Body of pancreas (tissue), 4 donors: ENCODE results near the gene GALNT12. TPM values are rescaled to one million over a fixed set of nuclear protein-coding genes. Genes with fewer than 3 reads are reported as not detected.
A peak's percentile ranks its signal among the peaks of the same experiment; 100 is the strongest.

Experiments
- ATAC-seq: fragments of 150-250 bp; one replicate; pipeline ENCODE4 v1.9.1; 2016
- DNase-seq, 4 donors: peaks; one replicate each; pipeline ENCODE4 v3.0.0-alpha.2; 2019
- H3K27ac ChIP-seq, 4 donors: fragments of 200-600 bp; sonication (generic); 1 replicate in 3 of 4; 2 replicates in 1 of 4; pipeline versions ENCODE4 v1.5.1 to v1.6.1; 2016 to 2019; ENCODE audit warnings: mild to moderate bottlenecking in 1 of 4, mixed read lengths in 1 of 4, moderate library complexity in 1 of 4
- H3K27me3 ChIP-seq, 2 donors: fragments of 200-600 bp; sonication (generic); one replicate each; pipeline ENCODE4 v1.6.0; 2016; ENCODE audit warnings: mild to moderate bottlenecking in 1 of 2
- H3K36me3 ChIP-seq, 2 donors: fragments of 200-600 bp; sonication (generic); replicated peaks in 1 of 2; 2 replicates each; pipeline ENCODE4 v1.5.1; 2016; ENCODE audit warnings: low read depth in 2 of 2; ENCODE audit not compliant: insufficient read depth in 1 of 2
- H3K4me1 ChIP-seq: fragments of 200-600 bp; sonication (generic); one replicate; pipeline ENCODE4 v1.6.0; 2016
- H3K4me3 ChIP-seq, 2 donors: fragments of 200-600 bp; sonication (generic); 1 replicate in 1 of 2; 2 replicates in 1 of 2; pipeline ENCODE4 v1.5.1; 2016 to 2019
- H3K9me3 ChIP-seq, 3 donors: fragments of 200-600 bp; sonication (generic); 1 replicate in 2 of 3; 2 replicates in 1 of 3; pipeline ENCODE4 v1.5.1; 2016
- POLR2A ChIP-seq, 3 donors: fragments of 450-650 bp; IDR thresholded peaks; one replicate each; pipeline ENCODE4 v1.6.1; 2016; ENCODE audit warnings: antibody characterized with exemption in 3 of 3, mild to moderate bottlenecking in 2 of 3
- WGBS, 2 donors: methylation state at CpG; one replicate each; pipeline ENCODE4 v1.1.5; 2017; 5-methylcytosine and 5-hydroxymethylcytosine counted together
- intact Hi-C: fragments of 100-400 bp; cut with DNase I; formaldehyde crosslinking; loops from one replicate; pipeline ENCODE4 v1.15.1; 2023
- total RNA-seq, 2 donors: library from RNA; depleted of rRNA; stranded (reverse); fragments of >200 nt; gene quantifications; one replicate each; pipeline ENCODE4 v1.1.0, GENCODE V29; 2016
- TF ChIP-seq, protein P1 (sequence below), 7 experiments: fragments of 450-650 bp in 4 of 7; fragments of 200-600 bp in 3 of 7; sonication (generic) in 3 of 7; IDR thresholded peaks; one replicate each; pipeline ENCODE4 v1.5.1; 2016 to 2019; ENCODE audit warnings: antibody characterized with exemption in 7 of 7

GALNT12 gene, protein sequence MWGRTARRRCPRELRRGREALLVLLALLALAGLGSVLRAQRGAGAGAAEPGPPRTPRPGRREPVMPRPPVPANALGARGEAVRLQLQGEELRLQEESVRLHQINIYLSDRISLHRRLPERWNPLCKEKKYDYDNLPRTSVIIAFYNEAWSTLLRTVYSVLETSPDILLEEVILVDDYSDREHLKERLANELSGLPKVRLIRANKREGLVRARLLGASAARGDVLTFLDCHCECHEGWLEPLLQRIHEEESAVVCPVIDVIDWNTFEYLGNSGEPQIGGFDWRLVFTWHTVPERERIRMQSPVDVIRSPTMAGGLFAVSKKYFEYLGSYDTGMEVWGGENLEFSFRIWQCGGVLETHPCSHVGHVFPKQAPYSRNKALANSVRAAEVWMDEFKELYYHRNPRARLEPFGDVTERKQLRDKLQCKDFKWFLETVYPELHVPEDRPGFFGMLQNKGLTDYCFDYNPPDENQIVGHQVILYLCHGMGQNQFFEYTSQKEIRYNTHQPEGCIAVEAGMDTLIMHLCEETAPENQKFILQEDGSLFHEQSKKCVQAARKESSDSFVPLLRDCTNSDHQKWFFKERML
- total RNA-seq = 10 to 100 TPM; 13.0 to 53.1 TPM

DNA sequence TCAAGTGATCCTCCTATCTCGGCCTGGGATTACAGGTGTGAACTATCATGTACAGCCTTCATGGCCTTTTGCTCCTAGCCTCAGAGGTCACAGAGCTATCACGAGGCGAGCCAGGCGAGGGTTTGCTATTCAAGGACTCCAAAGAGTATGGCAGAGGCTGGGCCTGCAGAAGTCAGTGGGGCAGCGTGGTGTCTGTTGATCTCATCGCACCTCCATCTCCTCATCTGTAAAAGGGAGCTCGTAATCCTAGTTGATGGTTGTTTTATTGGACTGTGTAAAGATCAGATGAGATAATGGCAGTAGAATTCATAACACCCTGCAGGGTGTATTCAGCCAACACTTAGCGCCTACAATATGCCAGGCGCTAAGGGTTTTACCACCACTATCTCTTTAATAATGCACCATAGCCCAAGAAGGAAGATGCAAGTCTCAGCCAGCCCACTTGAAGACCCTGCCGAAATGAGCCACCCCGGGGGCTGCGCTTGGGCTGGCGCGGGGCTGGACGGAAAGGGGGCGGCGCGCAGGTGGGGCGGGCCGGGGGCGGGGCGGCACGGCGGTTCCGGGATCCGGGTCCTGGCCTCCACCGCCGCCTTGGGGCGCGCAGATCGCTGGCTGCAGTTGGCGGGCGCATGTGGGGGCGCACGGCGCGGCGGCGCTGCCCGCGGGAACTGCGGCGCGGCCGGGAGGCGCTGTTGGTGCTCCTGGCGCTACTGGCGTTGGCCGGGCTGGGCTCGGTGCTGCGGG, at the start of gene GALNT12:
TSS of gene GALNT12 (plus strand) at position 601 of the 744 bp plus-strand sequence. CDS start at position 630, 29 bp downstream.
- ATAC-seq = peak; percentile 75
- intact Hi-C loops = no loop called here
- TF ChIP-seq, protein P1, sequence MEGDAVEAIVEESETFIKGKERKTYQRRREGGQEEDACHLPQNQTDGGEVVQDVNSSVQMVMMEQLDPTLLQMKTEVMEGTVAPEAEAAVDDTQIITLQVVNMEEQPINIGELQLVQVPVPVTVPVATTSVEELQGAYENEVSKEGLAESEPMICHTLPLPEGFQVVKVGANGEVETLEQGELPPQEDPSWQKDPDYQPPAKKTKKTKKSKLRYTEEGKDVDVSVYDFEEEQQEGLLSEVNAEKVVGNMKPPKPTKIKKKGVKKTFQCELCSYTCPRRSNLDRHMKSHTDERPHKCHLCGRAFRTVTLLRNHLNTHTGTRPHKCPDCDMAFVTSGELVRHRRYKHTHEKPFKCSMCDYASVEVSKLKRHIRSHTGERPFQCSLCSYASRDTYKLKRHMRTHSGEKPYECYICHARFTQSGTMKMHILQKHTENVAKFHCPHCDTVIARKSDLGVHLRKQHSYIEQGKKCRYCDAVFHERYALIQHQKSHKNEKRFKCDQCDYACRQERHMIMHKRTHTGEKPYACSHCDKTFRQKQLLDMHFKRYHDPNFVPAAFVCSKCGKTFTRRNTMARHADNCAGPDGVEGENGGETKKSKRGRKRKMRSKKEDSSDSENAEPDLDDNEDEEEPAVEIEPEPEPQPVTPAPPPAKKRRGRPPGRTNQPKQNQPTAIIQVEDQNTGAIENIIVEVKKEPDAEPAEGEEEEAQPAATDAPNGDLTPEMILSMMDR (IDR thresholded peaks at IDR 0.05) = peak in 2 of 7 experiments; percentile 6 to 22
- TF ChIP-seq POLR2A (IDR thresholded peaks at IDR 0.05) = peak in 1 of 3 donors; percentile 26

DNA sequence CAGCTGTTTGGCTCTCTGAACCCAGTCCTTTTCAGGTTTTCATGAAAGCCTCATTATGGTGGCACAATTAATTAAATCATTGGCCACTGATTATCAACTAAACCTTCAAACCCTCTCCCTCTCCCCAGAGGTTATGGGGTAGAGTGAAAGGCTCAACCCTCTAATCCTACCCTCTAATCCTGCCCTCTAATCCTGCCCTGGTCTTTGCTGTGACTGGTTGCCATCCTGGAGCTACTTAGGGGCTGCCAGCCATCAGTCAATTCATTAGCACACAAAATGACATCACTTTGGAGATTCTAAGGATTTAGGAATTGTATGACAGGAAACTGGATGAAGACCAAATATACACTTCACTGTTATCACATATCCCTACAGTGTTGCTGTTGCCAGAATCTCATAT, 47.2 kb upstream of the GALNT12 start:
- H3K9me3 ChIP-seq = no peaks in the 10 kb centered on the region
- DNase-seq (no peak), ATAC-seq (no peak)
- H3K36me3 ChIP-seq = no peaks in the 10 kb centered on the region
- H3K4me3 ChIP-seq = no peak overlapping the region
- no peaks in the 10 kb centered on the region for H3K4me1 ChIP-seq
- TF ChIP-seq POLR2A (IDR thresholded peaks at IDR 0.05) = no peak
- TF ChIP-seq, protein P1 (IDR thresholded peaks at IDR 0.05) = no peak
- intact Hi-C loops = no loop called here
- H3K27me3 ChIP-seq = no peaks in the 10 kb centered on the region
- no peak overlapping the region for H3K27ac ChIP-seq

More for the DNA sequence above, at the start of gene GALNT12:
- Histone ChIP-seq H3K4me3 (peak within 1 kb of the TSS in 1 of 2 donors; percentile 23), H3K4me1 (peaks cover 32% of the 10 kb centered on the region), H3K27ac (peak within 1 kb of the TSS in 3 of 4 donors; percentile 10 to 56 (median 49)), H3K36me3 (no peaks in the 10 kb centered on the region), H3K9me3 (no peaks in the 10 kb centered on the region), H3K27me3 (no peaks in the 10 kb centered on the region)
- DNase-seq = peak; percentile 47 to 69 (median 50)
- 5 to 17% methylated on average over 9 to 45 of the region's 51 CpGs for WGBS, 2 donors

DNA sequence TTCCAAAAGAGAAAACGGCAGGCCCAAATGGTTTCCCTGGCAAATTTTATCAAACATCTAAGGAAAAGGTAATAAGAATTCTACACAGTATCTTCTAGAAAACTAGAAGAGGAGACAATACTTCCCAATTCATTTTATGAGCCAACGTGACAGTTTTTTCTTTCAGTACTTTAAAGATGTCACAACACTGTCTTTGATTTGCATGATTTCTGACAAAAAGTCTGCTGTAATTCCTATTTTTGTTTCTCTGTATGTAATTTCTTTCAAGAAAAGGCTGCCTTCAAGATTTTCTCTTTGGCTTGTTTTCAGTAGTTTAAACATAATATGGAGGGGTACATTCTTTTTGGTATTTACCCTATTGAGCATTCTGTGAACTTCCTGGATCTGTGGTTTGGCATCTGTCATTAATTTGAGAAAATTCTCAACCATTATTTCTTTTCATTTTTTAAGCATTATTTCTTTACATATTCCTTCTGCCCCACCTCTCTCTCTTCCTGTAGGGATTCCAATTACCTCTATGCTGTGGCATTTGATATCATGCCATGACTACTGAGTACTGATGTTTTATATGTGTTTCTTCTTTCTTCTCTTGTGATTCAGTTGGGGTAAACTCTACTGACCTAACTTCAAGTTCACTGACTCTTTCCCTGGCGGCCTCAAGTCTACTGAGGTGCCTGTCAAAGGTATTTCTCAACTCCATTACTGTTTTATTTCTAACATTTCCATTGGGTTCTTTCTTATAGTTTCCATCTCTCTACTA, 43.3 kb upstream of the GALNT12 start:
- WGBS, 2 donors = 94 to 95% methylated on average over 3 of the region's 3 CpGs
- Histone ChIP-seq H3K4me3 (no peak overlapping the region), H3K27ac (no peak overlapping the region), H3K9me3 (no peaks in the 10 kb centered on the region), H3K4me1 (no peaks in the 10 kb centered on the region), H3K27me3 (no peaks in the 10 kb centered on the region), H3K36me3 (peaks cover 0 to 6% of the 10 kb centered on the region in 2 donors)
- ATAC-seq = no peak
- TF ChIP-seq, protein P1 (IDR thresholded peaks at IDR 0.05) = no peak
- TF ChIP-seq POLR2A (IDR thresholded peaks at IDR 0.05) = no peak
- no peak for DNase-seq
- intact Hi-C loops = no loop called here

DNA sequence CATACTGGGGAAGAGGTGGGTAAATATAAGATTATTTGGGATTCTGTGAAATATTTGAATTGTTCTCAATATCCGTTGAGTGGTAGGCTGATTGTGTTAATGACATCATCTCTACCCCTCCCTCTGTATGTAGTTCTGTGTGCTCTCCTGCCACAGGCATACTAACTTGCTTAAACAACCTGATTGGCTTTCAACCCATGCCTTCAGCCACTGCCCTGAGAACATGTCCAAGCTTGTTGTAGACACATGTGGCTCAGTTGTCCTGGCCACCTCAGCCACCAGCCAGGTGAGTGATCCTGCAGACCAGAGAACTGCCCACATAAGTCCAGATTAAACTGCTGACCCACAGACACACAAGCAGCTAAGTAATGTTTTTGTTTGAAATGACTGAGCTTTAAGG, 42.2 kb upstream of the GALNT12 start:
- intact Hi-C loops = no loop called here
- TF ChIP-seq, protein P1 (IDR thresholded peaks at IDR 0.05) = no peak
- no peak for TF ChIP-seq POLR2A (IDR thresholded peaks at IDR 0.05)
- Histone ChIP-seq H3K4me3 (no peak overlapping the region), H3K9me3 (no peaks in the 10 kb centered on the region), H3K36me3 (peaks cover 3 to 10% of the 10 kb centered on the region in 2 donors), H3K27ac (no peak overlapping the region), H3K4me1 (no peaks in the 10 kb centered on the region), H3K27me3 (no peaks in the 10 kb centered on the region)
- no peak for ATAC-seq
- DNase-seq = no peak
- WGBS, 2 donors = 87 to 100% methylated on average over 1 of the region's 1 CpG
